ENCODE measurements around the gene GDPD5.

The GDPD5 gene

DNA sequence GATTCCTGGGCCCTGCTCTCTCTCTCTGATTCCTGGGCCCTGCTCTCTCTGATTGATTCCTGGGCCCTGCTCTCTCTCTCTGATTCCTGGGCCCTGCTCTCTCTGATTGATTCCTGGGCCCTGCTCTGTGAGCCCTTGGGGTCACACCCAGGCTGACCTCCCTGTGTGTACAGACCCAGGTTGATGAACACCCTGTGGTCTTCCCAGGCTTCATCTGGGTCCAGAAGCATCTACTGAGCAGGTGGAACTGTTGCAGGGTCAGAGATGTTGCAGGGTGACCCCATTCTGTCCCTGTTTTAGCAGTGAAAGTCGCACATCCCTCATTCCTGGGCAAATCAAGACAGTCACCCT, 16.3 kb upstream of the GDPD5 start:
- TF ChIP-seq ESRRG (CRISPR knock-in tag; IDR thresholded peaks at IDR 0.05) (no peak), ZFP3 (CRISPR knock-in tag; IDR thresholded peaks at IDR 0.05) (no peak), RARB (CRISPR knock-in tag; IDR thresholded peaks at IDR 0.05) (no peak), ZNF8 (CRISPR knock-in tag; IDR thresholded peaks at IDR 0.05) (no peak), ARNTL (CRISPR knock-in tag; IDR thresholded peaks at IDR 0.05; ENCODE audit: borderline replicate concordance, low read depth) (no peak), ZNF565 (CRISPR knock-in tag; conservative IDR thresholded peaks at IDR 0.05; ENCODE audit: low read depth) (no peak), OSR1 (CRISPR knock-in tag; IDR thresholded peaks at IDR 0.05) (no peak), ZNF70 (CRISPR knock-in tag; IDR thresholded peaks at IDR 0.05) (no peak), PPARA (CRISPR knock-in tag; IDR thresholded peaks at IDR 0.05; ENCODE audit: borderline replicate concordance) (no peak), GLIS3 (CRISPR knock-in tag; IDR thresholded peaks at IDR 0.05) (no peak), TCF4 (CRISPR knock-in tag; IDR thresholded peaks at IDR 0.05; ENCODE audit: borderline replicate concordance) (no peak), ZC3H10 (CRISPR knock-in tag; IDR thresholded peaks at IDR 0.05) (no peak), ZFP30 (CRISPR knock-in tag; IDR thresholded peaks at IDR 0.05) (no peak), SNAI2 (CRISPR knock-in tag; IDR thresholded peaks at IDR 0.05) (no peak), ISL1 (CRISPR knock-in tag; IDR thresholded peaks at IDR 0.05) (no peak), CSDC2 (CRISPR knock-in tag; IDR thresholded peaks at IDR 0.05) (no peak)
- TF ChIP-seq, protein P1, sequence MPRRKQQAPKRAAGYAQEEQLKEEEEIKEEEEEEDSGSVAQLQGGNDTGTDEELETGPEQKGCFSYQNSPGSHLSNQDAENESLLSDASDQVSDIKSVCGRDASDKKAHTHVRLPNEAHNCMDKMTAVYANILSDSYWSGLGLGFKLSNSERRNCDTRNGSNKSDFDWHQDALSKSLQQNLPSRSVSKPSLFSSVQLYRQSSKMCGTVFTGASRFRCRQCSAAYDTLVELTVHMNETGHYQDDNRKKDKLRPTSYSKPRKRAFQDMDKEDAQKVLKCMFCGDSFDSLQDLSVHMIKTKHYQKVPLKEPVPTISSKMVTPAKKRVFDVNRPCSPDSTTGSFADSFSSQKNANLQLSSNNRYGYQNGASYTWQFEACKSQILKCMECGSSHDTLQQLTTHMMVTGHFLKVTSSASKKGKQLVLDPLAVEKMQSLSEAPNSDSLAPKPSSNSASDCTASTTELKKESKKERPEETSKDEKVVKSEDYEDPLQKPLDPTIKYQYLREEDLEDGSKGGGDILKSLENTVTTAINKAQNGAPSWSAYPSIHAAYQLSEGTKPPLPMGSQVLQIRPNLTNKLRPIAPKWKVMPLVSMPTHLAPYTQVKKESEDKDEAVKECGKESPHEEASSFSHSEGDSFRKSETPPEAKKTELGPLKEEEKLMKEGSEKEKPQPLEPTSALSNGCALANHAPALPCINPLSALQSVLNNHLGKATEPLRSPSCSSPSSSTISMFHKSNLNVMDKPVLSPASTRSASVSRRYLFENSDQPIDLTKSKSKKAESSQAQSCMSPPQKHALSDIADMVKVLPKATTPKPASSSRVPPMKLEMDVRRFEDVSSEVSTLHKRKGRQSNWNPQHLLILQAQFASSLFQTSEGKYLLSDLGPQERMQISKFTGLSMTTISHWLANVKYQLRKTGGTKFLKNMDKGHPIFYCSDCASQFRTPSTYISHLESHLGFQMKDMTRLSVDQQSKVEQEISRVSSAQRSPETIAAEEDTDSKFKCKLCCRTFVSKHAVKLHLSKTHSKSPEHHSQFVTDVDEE (CRISPR knock-in tag; IDR thresholded peaks at IDR 0.05): no peak
- TF ChIP-seq, protein P2, sequence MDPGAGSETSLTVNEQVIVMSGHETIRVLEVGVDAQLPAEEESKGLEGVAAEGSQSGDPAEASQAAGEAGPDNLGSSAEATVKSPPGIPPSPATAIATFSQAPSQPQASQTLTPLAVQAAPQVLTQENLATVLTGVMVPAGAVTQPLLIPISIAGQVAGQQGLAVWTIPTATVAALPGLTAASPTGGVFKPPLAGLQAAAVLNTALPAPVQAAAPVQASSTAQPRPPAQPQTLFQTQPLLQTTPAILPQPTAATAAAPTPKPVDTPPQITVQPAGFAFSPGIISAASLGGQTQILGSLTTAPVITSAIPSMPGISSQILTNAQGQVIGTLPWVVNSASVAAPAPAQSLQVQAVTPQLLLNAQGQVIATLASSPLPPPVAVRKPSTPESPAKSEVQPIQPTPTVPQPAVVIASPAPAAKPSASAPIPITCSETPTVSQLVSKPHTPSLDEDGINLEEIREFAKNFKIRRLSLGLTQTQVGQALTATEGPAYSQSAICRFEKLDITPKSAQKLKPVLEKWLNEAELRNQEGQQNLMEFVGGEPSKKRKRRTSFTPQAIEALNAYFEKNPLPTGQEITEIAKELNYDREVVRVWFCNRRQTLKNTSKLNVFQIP (CRISPR knock-in tag; IDR thresholded peaks at IDR 0.05; ENCODE audit: borderline replicate concordance, low read depth): no peak
- TF ChIP-seq, protein P3, sequence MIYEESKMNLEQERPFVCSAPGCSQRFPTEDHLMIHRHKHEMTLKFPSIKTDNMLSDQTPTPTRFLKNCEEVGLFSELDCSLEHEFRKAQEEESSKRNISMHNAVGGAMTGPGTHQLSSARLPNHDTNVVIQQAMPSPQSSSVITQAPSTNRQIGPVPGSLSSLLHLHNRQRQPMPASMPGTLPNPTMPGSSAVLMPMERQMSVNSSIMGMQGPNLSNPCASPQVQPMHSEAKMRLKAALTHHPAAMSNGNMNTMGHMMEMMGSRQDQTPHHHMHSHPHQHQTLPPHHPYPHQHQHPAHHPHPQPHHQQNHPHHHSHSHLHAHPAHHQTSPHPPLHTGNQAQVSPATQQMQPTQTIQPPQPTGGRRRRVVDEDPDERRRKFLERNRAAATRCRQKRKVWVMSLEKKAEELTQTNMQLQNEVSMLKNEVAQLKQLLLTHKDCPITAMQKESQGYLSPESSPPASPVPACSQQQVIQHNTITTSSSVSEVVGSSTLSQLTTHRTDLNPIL (CRISPR knock-in tag; IDR thresholded peaks at IDR 0.05; ENCODE audit: low read depth): no peak
- ATAC-seq: no peak

DNA sequence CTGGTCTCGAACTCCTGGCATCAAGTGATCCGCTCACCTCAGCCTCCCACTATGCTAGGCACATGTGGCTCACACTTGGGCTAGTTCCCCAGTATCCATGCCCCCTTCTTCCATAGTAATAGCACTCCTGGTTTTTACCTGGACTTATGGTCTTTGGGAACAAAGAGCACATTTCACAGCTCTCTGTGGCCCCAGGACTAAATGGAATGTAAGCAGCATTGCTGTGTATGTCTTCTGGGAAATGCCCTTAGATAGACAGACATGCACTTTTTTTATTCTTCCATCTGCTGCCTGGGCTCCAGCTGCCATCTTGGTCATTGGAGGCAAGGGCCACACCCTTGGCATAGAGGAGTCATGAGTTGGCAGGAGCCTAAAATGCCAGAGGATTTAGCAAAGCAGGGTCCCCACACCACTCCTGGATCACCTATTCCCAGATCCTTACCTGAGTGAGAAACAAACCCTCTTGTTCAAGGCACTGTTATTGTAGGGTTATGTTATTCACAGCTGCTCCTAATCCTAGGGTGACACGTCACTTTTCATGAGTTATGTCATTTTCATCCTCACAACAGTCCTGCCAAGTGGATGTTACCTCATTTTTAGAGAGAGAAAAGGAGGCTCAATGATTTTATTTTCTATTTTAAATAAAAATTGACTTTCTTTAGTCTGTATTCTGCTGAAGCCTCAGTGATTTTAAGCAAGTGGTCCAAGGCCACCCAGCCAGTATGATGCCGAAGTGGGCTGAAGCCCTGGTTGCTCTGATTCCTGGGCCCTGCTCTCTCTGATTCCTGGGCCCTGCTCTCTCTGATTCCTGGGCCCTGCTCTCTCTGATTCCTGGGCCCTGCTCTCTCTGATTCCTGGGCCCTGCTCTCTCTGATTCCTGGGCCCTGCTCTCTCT, 15.7 kb upstream of the GDPD5 start:
- no peak for TF ChIP-seq GLIS3 (CRISPR knock-in tag; IDR thresholded peaks at IDR 0.05)
- no peak for ATAC-seq

DNA sequence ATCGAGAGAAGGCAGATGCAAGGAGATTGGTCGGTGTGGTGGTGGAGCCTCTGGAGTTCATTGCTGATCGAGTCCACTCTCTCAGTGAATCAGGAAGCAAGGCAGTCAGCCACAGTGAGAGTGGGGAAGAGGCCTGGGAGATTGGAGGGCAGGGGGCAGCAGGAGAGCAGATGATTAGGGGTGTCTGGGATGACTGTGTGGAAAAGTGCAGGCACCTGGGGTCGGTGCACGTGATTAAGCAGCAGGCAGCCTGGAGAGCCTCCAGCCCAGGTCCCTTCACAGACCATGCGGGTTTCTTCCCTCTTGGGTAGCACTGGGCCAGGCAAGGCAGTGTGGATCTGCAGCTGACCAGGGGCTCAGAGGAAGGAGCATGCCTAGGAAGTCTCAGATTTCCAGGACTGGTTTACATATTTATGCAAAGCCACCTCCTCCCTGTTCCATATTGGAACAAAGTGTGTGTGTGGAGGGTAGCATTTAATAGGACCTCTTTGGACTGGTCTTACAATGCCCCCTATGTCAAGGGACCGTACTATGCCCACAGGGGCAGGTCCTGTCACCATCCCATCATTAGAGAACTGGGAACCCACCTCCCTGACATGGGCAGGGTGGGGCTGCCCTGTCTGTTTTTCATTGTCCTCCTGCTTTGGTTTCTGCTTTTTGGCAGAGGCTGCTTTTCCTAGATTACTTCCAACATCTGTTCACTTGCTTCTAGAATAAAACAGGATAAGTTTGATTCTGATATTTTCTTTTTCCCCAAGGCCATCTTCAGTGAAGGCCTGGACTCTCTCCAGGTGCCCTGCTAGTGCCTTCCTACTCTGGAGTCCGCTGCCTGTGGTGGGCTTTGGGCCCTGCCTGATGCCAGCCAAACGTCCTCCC, 14.0 kb upstream of the GDPD5 start:
- no peak for TF ChIP-seq ISL1 (CRISPR knock-in tag; IDR thresholded peaks at IDR 0.05)
- no peak for TF ChIP-seq ZFP3 (CRISPR knock-in tag; IDR thresholded peaks at IDR 0.05)
- TF ChIP-seq BACH2 (CRISPR knock-in tag; IDR thresholded peaks at IDR 0.05; ENCODE audit: borderline replicate concordance): no peak
- no peak for TF ChIP-seq ZFP30 (CRISPR knock-in tag; IDR thresholded peaks at IDR 0.05)
- TF ChIP-seq GLIS3 (CRISPR knock-in tag; IDR thresholded peaks at IDR 0.05): no peak
- TF ChIP-seq PPARA (CRISPR knock-in tag; IDR thresholded peaks at IDR 0.05; ENCODE audit: borderline replicate concordance): no peak
- TF ChIP-seq RARB (CRISPR knock-in tag; IDR thresholded peaks at IDR 0.05): no peak
- no peak for TF ChIP-seq ESRRG (CRISPR knock-in tag; IDR thresholded peaks at IDR 0.05)

More for the DNA sequence above, 14.0 kb upstream of the GDPD5 start:
- ATAC-seq: peak; percentile 53; the same call in 2 of the 3 replicates
